ENCODE data around the gene VPS13D.

VPS13D gene

DNA sequence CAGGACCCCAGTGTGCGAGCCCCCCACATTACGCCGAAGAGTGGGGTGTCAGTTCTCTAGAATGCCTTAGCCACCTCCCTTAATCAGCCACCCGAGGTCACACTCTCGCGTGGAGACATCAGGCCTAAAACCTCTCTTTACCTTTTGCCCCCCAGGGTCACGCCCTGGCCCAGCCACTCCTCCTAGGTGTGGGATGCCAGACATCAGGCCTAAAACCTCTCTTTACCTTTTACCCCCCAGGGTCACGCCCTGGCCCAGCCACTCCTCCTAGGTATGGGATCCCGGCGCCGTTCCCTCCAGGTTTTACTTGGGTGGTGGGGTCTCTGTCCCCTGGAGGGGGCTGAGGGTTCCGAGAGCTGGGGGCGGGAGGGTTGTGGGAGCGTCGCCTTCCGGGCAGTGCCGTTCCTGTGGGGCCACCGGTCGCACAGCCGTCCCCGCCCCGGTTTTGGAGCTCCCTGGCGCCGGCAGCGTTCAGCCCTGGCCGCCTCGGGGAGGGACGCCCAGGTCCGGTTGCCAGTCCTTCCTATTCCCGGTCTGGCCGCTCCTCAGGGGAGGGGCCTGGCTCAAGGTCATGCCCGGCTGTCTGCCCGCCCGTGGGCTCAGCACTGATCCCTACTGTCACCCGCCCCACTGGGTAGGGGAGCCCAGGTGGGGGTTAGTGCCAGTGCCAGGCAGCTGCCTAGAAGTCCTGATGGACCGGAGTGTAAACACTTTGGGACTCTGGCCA is 882 bp downstream of the VPS13D start:
- Histone ChIP-seq H3K36me3 (ENCODE audit: insufficient read depth, low read length) (peaks cover 4% of the 10 kb centered on the region; the same call in 1 of the 2 replicates), H3K4me3 (peak overlapping the region; percentile 84), H3K9me3 (ENCODE audit: low read depth, low read length) (no peaks in the 10 kb centered on the region), H3K27ac (no peak overlapping the region), H3K9ac (ENCODE audit: insufficient read length) (peak overlapping the region; percentile 88)
- no peak for TF ChIP-seq POLR2AphosphoS5 (IDR thresholded peaks at IDR 0.05; ENCODE audit: borderline replicate concordance, low read depth, low read length)
- TF ChIP-seq FOXP2 (optimal IDR thresholded peaks at IDR 0.05; ENCODE audit: control extremely low read depth, extremely low read length, insufficient read depth): no peak
- TF ChIP-seq EZH2 (IDR thresholded peaks at IDR 0.05): no peak
- no peak for DNase-seq (ENCODE audit: low read depth, low spot score)

DNA sequence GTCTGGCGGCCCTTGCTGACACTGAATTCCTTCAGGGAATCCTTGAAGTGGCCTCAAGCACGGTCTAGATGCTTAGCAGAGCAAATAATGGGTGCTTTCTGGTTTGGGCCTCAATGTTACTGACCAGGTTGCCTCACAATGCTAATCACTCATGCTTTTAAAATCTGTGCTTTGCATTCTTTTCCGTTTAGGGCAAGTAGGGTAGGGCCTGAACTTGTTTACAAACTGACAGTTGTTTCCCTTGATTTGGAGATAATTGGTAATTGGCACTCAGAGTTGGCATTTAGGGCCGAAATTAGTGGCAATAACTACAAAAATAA is 1.4 kb downstream of the VPS13D start:
- no peak for TF ChIP-seq EZH2 (IDR thresholded peaks at IDR 0.05)
- no peak for TF ChIP-seq POLR2AphosphoS5 (IDR thresholded peaks at IDR 0.05; ENCODE audit: borderline replicate concordance, low read depth, low read length)
- TF ChIP-seq FOXP2 (optimal IDR thresholded peaks at IDR 0.05; ENCODE audit: control extremely low read depth, extremely low read length, insufficient read depth): no peak
- DNase-seq (ENCODE audit: low read depth, low spot score): no peak
- peaks cover 4% of the 10 kb centered on the region; the same call in 1 of the 2 replicates for H3K36me3 ChIP-seq (ENCODE audit: insufficient read depth, low read length)
- peak overlapping the region; percentile 88 for H3K9ac ChIP-seq (ENCODE audit: insufficient read length)
- H3K9me3 ChIP-seq (ENCODE audit: low read depth, low read length): no peaks in the 10 kb centered on the region
- H3K27ac ChIP-seq: no peak overlapping the region
- peak overlapping the region; percentile 84 for H3K4me3 ChIP-seq

DNA sequence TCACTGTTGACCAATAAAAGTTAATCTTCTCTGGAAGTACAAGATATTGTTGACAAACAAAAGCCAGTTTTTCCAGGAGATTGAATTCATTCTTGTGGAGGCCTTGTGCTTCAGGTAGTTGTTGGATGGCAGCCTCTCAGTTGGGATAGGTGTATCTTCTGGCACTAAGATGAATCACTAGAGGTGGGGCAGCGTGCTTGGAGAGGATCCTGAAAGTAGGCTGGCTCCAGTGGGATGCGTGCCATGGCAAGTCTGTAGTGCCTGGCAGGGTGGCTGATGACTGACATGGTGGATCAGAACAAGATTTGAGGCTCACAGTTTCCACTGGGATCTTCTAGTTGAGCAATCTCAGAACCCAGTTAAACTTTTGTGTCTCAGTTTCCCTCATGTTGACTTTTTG is 2.4 kb downstream of the VPS13D start:
- Histone ChIP-seq H3K4me3 (no peak overlapping the region), H3K27ac (no peak overlapping the region), H3K36me3 (ENCODE audit: insufficient read depth, low read length) (peaks cover 4% of the 10 kb centered on the region; the same call in 1 of the 2 replicates), H3K9me3 (ENCODE audit: low read depth, low read length) (no peaks in the 10 kb centered on the region), H3K9ac (ENCODE audit: insufficient read length) (no peak overlapping the region)
- TF ChIP-seq EZH2 (IDR thresholded peaks at IDR 0.05): no peak
- TF ChIP-seq POLR2AphosphoS5 (IDR thresholded peaks at IDR 0.05; ENCODE audit: borderline replicate concordance, low read depth, low read length): no peak
- no peak for TF ChIP-seq FOXP2 (optimal IDR thresholded peaks at IDR 0.05; ENCODE audit: control extremely low read depth, extremely low read length, insufficient read depth)
- DNase-seq (ENCODE audit: low read depth, low spot score): no peak

DNA sequence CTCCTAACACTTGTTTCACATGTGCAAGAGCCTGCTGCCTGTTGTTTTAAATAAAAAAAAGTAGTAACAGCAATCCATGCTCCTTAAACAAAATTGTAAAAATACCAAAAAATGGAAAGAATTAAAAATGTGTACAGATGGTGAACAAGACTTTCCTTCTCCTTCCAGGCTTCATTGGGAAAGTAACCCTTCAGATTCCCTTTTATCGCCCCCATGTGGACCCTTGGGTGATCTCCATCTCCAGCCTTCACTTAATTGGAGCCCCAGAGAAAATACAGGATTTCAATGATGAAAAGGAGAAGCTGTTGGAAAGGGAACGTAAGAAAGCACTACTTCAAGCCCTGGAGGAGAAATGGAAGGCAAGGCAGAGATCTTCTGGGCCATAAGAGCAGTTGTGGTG is 14.2 kb downstream of the VPS13D start:
- no peaks in the 10 kb centered on the region for H3K9me3 ChIP-seq (ENCODE audit: low read depth, low read length)
- peaks cover 32% of the 10 kb centered on the region for H3K36me3 ChIP-seq (ENCODE audit: insufficient read depth, low read length)
- no peak for DNase-seq (ENCODE audit: low read depth, low spot score)
- no peak overlapping the region for H3K9ac ChIP-seq (ENCODE audit: insufficient read length)
- TF ChIP-seq POLR2AphosphoS5 (IDR thresholded peaks at IDR 0.05; ENCODE audit: borderline replicate concordance, low read depth, low read length) (no peak), EZH2 (IDR thresholded peaks at IDR 0.05) (no peak), FOXP2 (optimal IDR thresholded peaks at IDR 0.05; ENCODE audit: control extremely low read depth, extremely low read length, insufficient read depth) (no peak)
- H3K27ac ChIP-seq: no peak overlapping the region
- no peak overlapping the region for H3K4me3 ChIP-seq

DNA sequence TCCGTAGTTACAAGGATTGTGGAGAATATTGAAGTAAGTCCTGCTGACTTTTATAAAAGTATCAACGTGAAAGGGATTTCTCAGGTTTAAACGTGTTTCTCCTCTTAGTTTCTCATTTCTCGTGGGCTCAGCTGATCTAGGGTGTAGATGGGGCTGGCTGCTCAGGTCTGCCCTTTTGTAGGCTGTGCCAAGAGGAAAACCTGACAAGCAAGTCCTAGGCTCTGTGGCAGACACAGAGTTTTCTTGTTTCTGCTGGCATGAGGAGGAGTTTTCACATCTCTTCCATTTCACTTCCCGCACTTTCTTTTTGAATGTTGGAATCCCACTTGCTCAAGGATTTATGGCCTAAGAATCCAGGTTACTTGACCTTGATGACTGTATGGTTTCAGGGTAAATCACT is 14.8 kb downstream of the VPS13D start:
- Histone ChIP-seq H3K36me3 (ENCODE audit: insufficient read depth, low read length) (peaks cover 37% of the 10 kb centered on the region), H3K4me3 (no peak overlapping the region), H3K27ac (no peak overlapping the region), H3K9me3 (ENCODE audit: low read depth, low read length) (no peaks in the 10 kb centered on the region), H3K9ac (ENCODE audit: insufficient read length) (no peak overlapping the region)
- DNase-seq (ENCODE audit: low read depth, low spot score): no peak
- TF ChIP-seq POLR2AphosphoS5 (IDR thresholded peaks at IDR 0.05; ENCODE audit: borderline replicate concordance, low read depth, low read length): no peak
- no peak for TF ChIP-seq EZH2 (IDR thresholded peaks at IDR 0.05)
- no peak for TF ChIP-seq FOXP2 (optimal IDR thresholded peaks at IDR 0.05; ENCODE audit: control extremely low read depth, extremely low read length, insufficient read depth)

DNA sequence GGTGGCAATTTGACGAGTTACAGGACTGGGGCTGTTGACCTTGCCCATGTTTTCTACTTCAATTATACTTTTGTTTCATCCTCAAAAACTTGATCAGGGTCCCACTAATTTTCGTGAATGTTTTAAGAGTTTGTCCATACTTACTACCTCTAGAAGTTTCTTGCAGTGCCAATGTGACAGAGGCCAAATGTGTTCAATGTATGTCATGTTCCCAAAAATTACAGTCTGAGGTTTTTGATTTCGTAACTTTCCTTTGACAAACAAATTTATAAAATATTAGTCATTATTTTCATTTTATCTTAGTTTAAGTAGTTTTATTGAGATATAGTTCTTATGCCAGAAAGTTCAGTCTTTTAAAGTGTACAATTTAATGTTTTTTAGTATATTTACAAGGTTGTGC is 15.3 kb downstream of the VPS13D start:
- DNase-seq (ENCODE audit: low read depth, low spot score): no peak
- H3K9me3 ChIP-seq (ENCODE audit: low read depth, low read length): no peaks in the 10 kb centered on the region

DNA sequence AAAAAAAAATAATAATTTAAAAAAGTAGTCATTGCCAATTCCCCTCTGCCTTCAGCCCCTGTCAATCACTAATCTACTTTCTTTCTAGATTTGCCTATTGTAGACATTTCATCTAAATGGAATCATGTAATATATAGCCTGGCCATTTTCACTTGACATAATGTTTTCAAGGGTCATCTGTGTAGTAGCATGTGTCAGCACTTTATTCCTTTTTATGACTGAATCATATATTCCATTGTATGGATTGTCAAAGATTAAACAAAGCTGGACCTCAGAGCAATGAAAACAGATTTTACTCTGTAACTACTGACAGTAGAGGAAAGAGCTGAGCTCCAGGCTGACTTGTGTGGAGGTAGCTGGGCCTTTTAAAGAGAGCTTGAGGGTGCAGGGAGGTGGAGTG is 15.9 kb downstream of the VPS13D start:
- peaks cover 46% of the 10 kb centered on the region for H3K36me3 ChIP-seq (ENCODE audit: insufficient read depth, low read length)
- no peak overlapping the region for H3K27ac ChIP-seq
- no peak overlapping the region for H3K4me3 ChIP-seq

More for the DNA sequence above, 15.3 kb downstream of the VPS13D start:
- peaks cover 43% of the 10 kb centered on the region for H3K36me3 ChIP-seq (ENCODE audit: insufficient read depth, low read length)
- H3K27ac ChIP-seq: no peak overlapping the region
- TF ChIP-seq POLR2AphosphoS5 (IDR thresholded peaks at IDR 0.05; ENCODE audit: borderline replicate concordance, low read depth, low read length): no peak
- TF ChIP-seq EZH2 (IDR thresholded peaks at IDR 0.05): no peak
- no peak for TF ChIP-seq FOXP2 (optimal IDR thresholded peaks at IDR 0.05; ENCODE audit: control extremely low read depth, extremely low read length, insufficient read depth)
- H3K9ac ChIP-seq (ENCODE audit: insufficient read length): no peak overlapping the region
- no peak overlapping the region for H3K4me3 ChIP-seq

DNA sequence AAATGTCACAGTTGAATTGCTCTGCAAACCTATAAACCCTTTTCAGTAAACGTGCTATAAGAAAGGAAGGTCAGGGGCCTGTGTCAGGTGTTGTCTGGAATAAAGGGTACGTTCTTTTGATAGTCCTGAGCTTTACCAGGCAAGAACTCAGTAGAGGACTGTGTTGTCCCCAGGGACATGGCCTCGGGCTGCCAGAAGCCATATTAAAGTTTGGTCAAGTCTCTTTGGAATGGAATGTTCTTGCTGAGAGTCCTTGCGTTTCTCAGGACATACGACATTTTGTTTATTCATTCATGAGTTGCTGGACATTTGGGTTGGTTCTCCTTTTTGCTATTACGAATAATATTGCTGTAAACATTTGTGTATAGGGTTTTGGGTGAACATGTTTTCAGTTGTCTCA is 16.8 kb downstream of the VPS13D start:
- Histone ChIP-seq H3K4me3 (no peak overlapping the region), H3K9me3 (ENCODE audit: low read depth, low read length) (no peaks in the 10 kb centered on the region), H3K36me3 (ENCODE audit: insufficient read depth, low read length) (peaks cover 51% of the 10 kb centered on the region), H3K9ac (ENCODE audit: insufficient read length) (no peak overlapping the region), H3K27ac (no peak overlapping the region)
- no peak for DNase-seq (ENCODE audit: low read depth, low spot score)
- TF ChIP-seq EZH2 (IDR thresholded peaks at IDR 0.05) (no peak), POLR2AphosphoS5 (IDR thresholded peaks at IDR 0.05; ENCODE audit: borderline replicate concordance, low read depth, low read length) (no peak), FOXP2 (optimal IDR thresholded peaks at IDR 0.05; ENCODE audit: control extremely low read depth, extremely low read length, insufficient read depth) (no peak)

More for the DNA sequence above, 15.9 kb downstream of the VPS13D start:
- H3K9me3 ChIP-seq (ENCODE audit: low read depth, low read length): no peaks in the 10 kb centered on the region
- no peak overlapping the region for H3K9ac ChIP-seq (ENCODE audit: insufficient read length)
- no peak for TF ChIP-seq POLR2AphosphoS5 (IDR thresholded peaks at IDR 0.05; ENCODE audit: borderline replicate concordance, low read depth, low read length)
- TF ChIP-seq FOXP2 (optimal IDR thresholded peaks at IDR 0.05; ENCODE audit: control extremely low read depth, extremely low read length, insufficient read depth): no peak
- TF ChIP-seq EZH2 (IDR thresholded peaks at IDR 0.05): no peak
- DNase-seq (ENCODE audit: low read depth, low spot score): no peak

DNA sequence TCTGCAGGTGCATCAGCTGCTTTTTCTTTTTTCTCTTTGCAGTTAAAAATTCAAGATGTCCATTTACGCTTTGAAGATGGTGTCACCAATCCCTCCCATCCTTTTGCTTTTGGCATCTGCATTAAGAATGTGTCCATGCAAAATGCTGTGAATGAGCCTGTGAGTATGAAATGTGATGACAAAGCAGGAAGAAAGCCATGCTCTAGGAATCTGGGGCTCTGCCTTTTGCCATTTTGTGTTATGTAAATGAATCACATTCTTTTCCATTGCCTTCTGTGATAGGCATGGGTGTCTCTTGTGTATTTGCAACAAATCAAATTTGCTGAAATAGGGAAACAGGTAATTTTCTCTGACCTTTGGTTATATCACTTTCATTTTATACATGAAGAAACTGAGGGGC is 19.4 kb downstream of the VPS13D start:
- no peak for DNase-seq (ENCODE audit: low read depth, low spot score)
- Histone ChIP-seq H3K9ac (ENCODE audit: insufficient read length) (no peak overlapping the region), H3K9me3 (ENCODE audit: low read depth, low read length) (no peaks in the 10 kb centered on the region), H3K36me3 (ENCODE audit: insufficient read depth, low read length) (peaks cover 41% of the 10 kb centered on the region), H3K27ac (no peak overlapping the region), H3K4me3 (no peak overlapping the region)
- no peak for TF ChIP-seq FOXP2 (optimal IDR thresholded peaks at IDR 0.05; ENCODE audit: control extremely low read depth, extremely low read length, insufficient read depth)
- TF ChIP-seq EZH2 (IDR thresholded peaks at IDR 0.05): no peak
- no peak for TF ChIP-seq POLR2AphosphoS5 (IDR thresholded peaks at IDR 0.05; ENCODE audit: borderline replicate concordance, low read depth, low read length)

Measured in SK-N-MC (cell line).